ENCODE measurements around the gene HOGA1. TPM values are rescaled to one million over a fixed set of nuclear protein-coding genes. Genes with fewer than 3 reads are reported as not detected.

HOGA1 gene
- total RNA-seq = 1.1 and 1.8 TPM in 2 replicates
- polyA plus RNA-seq (2012) = 0.67 TPM

DNA sequence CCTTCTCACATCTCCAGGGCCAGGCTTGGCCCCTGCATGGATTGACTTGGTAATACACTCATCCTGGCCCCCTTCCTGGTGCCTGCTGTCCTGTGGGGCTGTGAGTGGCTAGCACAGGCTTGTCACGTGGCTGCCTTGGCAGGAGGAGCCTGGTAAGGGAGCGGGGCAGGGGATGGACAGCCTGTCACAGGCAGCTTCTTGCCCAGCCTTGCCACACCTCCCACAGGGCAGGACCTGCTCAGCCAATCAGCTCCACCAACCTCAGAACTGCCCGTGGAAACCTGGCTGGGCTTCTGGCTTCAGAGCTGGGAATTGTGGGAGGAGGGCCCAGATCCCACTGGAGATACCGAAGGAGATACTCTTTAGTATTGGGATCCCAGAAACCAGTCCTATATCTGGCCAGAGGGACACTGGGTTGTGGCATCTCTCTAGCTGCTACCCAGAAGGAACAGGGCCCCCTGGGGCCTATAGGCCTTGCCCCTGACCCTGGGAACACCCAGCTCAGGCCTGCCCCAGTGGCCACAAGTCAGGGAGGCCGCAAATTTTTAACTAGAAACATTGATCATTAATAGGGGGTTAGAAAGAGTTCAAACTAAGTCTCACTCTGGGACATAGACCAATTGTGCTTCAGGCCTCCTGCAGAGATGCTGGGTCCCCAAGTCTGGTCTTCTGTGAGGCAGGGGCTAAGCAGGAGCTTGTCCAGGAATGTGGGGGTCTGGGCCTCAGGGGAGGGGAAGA lies at the start of gene HOGA1:
Gene HOGA1 (plus strand): TSS at position 330 of the 738 bp plus-strand sequence. CDS start 315 bp downstream, at position 645.
- DNase-seq (ENCODE audit: low read depth) = peak; percentile 81

GRCh38 chr10:97534746-97535367 lies 49.3 kb upstream of the HOGA1 start:
- DNase-seq (ENCODE audit: low read depth) = no peak

DNA sequence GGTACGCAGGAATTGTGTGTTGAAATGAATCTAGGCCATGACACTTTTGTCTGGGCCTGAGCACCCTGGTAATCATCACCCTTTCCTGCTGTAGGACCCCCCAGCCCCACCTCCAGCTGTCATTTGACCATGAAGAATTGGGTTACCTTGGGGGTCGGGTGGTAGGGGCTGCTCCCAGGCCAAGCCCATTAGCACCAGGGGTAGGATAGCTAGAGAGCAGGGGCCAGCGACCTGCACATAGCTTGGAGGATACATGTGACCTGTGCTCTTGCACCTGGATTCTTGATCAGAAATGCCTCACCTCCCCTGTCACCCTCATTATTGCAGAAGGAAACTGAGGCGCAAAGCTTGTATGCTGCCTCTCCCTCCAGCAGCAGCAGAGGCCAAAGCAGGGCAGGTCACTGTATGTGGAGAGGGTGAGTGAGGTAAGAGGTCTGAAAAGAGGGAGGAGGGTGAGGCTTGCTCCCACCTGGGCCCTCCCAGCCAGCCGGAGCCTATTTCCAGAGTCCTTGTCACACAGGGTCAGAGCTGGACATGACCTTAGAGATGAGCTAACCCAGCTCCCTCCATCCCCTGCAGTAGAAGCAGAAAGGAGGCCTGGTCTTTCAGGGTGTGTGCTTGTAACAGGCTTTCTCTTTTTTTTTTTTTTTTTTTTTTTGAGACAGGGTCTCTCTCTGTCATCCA lies 46.9 kb upstream of the HOGA1 start:
- no peak for DNase-seq (ENCODE audit: low read depth)

DNA sequence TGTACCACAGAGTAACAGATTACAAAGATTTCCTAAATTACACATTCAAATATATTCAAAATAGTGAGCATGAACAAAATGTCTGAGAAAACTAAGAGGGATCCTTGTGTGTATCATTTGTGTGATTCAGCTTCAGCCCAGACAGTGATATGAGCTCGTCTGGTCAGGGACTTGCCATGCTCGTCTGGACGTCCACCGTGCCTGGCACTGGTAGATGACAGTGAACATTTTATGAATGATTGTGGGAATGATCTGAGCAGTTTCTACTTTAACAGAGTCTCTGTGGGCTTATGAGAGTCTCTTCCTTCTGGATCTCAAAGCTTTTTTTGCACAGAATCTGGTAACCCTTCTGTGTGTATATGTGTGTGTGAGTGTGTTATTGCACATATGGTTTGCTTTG lies 45.8 kb upstream of the HOGA1 start:
- DNase-seq (ENCODE audit: low read depth) = peak; percentile 57

GRCh38 chr10:97538839-97539238 lies 45.4 kb upstream of the HOGA1 start:
- DNase-seq (ENCODE audit: low read depth) = no peak

DNA sequence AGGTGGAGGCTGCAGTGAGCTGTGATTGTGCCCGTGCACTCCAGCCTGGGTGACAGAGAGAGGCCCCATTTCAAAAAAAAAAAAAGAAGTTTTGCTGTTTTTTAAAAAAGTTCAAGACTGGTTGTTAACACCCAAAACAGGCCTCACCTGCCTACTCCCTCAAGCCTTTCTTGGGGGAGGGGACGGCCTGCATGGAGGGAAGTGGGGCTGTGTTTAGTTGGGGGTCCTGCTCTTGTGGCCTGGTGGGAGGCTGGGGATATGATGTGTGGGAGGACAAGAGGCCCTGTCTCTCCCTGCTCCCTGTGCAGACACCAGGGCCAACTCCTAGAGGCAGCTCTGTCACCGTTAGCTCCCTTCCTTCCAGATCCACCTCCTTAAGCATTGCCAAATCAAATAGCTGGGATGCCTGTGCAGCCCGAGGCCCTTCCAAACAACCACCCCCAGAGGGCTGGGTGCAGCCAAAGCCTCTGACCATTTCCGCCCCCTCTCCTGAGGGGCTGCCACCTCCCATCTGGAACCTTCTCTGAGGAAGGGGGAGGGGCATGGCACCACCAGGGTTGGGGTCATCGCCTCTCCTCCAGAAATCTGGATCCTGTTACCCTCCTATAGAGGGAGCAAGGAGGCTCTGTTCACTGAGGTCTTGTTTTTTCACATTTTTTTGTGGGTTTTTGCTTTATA lies 44.5 kb upstream of the HOGA1 start:
- no peak for DNase-seq (ENCODE audit: low read depth)

DNA sequence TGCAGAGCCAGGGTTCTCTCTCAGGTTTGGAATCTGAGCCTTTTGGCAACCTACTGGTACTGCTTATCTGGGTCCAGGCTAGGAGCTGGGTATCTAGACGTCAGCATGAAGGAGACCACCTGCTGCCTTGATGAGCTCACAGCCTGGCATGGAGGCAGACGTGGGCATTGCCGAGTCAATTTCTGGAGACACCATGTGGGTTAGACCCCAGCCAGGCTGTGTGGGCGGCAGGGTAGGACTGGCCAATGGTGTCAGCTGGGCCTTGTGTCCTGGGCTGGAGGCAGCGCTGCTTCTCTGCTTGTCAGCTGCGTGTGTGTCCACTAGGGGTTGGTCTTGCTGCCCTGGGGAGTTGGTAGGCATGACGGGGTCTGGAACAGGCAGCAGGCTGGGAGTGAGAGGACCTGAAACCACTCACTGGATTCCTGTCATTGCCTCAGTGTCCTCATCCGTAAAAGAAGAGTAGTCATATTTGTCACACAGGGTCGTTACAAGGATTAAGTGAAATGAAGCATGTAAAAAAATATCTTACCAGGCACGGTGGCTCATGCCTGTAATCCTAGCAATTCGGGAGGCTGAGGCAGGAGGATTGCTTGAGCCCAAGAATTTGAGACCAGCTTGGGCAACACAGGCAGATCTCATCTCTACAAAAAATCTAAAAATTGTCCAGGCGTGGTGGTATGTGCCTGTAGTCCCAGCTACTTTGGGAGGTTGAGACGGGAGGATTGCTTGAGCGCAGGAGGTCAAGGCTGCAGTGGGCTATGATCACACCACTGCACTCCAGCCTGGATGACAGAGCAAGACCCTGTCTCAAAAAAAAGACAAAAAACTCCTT lies 43.3 kb upstream of the HOGA1 start:
- DNase-seq (ENCODE audit: low read depth) = peak; percentile 81

- DNase-seq (ENCODE audit: low read depth) = peak; percentile 95
These were observed 41.8 kb upstream of the HOGA1 start for GRCh38 chr10:97542169-97543024.

- DNase-seq (ENCODE audit: low read depth) = peak; percentile 99
These were observed 41.1 kb upstream of the HOGA1 start for GRCh38 chr10:97543025-97543546.

- DNase-seq (ENCODE audit: low read depth) = peak; percentile 74
These were observed 37.5 kb upstream of the HOGA1 start for GRCh38 chr10:97546456-97547270.

- no peak for DNase-seq (ENCODE audit: low read depth)
These were observed 37.0 kb upstream of the HOGA1 start for GRCh38 chr10:97547271-97547600.

GRCh38 chr10:97547962-97548361 lies 36.2 kb upstream of the HOGA1 start:
- peak; percentile 32 for DNase-seq (ENCODE audit: low read depth)

- DNase-seq (ENCODE audit: low read depth) = no peak
These were observed 35.2 kb upstream of the HOGA1 start for GRCh38 chr10:97548828-97549455.

DNA sequence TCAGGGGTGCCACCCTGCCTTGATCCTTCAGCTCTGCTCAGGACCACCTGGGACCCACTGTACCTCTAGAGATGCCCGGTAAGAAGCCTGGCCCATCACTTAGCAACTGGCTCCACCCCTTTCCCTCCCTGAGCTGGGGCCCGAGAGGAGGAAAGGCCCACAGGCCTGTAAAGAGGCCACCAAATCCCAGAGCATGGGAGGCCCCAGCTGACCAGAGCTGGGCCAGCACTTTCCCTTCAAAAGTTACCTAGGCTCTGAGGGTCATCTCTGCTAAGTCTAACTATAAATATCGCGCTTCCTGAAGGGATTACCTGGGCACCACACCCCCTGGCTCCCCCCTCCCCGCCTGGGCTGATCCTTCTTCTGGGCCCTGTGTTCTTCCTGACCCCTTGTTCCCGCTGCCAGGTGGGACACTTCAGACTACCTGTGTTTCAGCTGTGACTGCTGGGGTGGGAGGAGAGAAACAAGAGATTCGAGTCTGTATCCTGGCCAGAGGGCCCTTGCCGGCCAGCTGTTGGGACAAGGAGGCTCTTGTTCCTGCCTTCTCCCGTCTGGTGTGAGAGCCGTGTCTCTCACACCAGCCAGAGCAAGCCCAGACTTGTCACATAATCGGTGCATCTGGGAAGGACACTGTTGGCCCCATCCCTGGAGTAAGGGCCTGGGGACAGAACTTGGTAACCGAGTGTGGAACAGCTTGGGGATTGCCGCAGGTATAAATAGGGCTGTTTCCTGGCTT lies 34.4 kb upstream of the HOGA1 start:
- peak; percentile 41 for DNase-seq (ENCODE audit: low read depth)

DNA sequence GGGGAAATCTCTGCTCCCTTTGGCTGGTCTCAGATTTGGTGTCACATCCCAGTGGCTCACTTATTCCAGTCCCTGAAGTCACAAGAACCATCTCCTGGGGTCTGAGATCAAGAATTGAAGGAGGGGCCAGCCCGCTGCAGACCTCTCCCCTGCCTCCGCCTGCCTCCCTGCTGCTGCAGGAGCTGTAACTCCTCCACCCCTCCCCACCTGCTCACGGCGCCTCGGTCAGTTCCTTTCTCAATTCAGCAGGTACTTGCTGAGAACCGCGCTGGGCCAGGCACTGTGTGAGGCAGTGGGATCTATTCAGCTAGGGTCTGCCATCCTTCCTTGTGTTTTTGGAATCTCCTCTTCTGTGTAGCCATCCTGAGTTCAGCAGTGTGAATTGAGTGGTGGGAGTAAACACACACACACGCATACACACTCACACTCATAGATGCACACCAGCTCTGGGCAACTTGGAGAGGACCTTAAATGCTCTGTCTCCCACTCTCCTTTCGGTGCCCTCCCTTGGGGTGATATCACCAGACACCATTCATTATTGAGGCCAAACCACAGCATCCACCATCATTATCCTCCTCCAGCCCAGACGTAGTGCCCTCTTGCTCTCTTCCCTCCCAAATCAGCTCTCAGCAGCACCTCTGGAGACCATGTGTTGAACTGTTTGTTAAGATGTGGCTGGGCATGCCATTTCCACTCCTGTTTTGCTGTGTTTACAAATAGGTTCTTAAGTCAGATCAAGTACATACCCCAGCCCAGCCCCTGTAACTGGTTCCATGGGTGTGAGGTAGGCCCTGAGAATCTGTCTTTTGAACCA lies 33.6 kb upstream of the HOGA1 start:
- no peak for DNase-seq (ENCODE audit: low read depth)

DNA sequence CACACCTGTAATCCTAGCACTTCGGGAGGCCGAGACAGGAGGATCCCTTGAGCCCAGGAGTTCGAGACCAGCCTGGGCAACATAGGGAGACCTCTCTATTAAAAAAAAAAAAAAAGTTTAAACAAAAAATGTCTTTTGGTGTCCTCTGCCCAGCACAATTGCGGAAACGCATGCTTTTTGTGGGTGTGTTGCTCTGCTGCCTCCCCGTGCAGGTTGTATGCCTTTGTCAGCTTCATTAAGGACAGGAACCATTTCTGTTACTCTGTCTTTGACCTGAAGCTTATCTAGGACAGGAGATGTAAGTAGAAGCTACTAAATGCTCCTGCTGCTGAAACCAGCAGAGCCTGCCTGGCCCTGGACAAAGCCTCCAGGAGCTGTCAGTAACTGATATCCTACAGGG lies 32.9 kb upstream of the HOGA1 start:
- DNase-seq (ENCODE audit: low read depth) = no peak

DNA sequence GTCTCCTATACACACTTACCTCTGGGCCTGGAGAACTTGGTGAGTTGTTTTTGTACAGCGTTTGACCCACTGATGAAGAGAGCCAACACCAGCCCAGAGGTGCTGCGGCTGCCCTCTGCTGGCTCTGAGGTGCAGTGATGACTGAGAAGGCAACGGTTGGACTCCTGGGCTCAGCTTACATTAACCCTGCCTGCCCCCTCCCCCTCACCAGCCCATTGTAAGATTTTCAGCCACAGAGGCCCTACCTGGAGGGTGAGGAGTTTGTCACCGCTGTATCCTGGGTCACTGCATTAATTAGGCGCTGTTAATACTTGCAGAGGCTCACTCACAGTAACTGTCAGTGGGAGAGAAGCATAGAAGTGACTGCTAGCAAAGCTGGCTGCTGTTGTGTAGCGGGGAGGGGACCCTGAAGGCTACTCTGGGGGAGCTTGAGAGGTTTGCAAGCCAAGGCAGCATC lies 30.6 kb upstream of the HOGA1 start:
- peak; percentile 79 for DNase-seq (ENCODE audit: low read depth)

Data from myocyte (in vitro differentiated cells).